Breast epithelium (tissue), 4 donors: ENCODE measurements around the gene MFSD11. TPM values are rescaled to one million over a fixed set of nuclear protein-coding genes. Genes with fewer than 3 reads are reported as not detected.
"Not testable (repeated sequence)": the region's sequence is repeated elsewhere in the genome, so short reads cannot be mapped to it uniquely, and the experiment has no call there.

Experiments
- DNase-seq, 2 donors: peaks; one replicate each; pipeline ENCODE4 v3.0.0-alpha.2; 2019; ENCODE audit warnings: low spot score in 2 of 2
- H3K27ac ChIP-seq, 2 donors: fragments of 200-600 bp; sonication (generic) in 1 of 2; one replicate each; pipeline ENCODE4 v1.5.1; 2016 to 2019; ENCODE audit warnings: mild to moderate bottlenecking in 1 of 2
- H3K27me3 ChIP-seq, 2 donors: fragments of 200-600 bp; sonication (generic) in 1 of 2; one replicate each; pipeline versions ENCODE4 v1.5.1 to v1.6.0; 2017 to 2019; ENCODE audit warnings: control low read depth in 1 of 2, mild to moderate bottlenecking in 1 of 2
- H3K36me3 ChIP-seq: fragments of 200-600 bp; one replicate; pipeline ENCODE4 v1.5.1; 2019
- H3K4me1 ChIP-seq, 2 donors: fragments of 200-600 bp; sonication (generic); one replicate each; pipeline ENCODE4 v1.5.1; 2016 to 2019; ENCODE audit warnings: control low read depth in 1 of 2
- H3K4me3 ChIP-seq, 3 donors: fragments of 200-600 bp; sonication (generic); 1 replicate in 2 of 3; 2 replicates in 1 of 3; pipeline ENCODE4 v1.5.1; 2016 to 2019; ENCODE audit warnings: mild to moderate bottlenecking in 3 of 3, moderate library complexity in 2 of 3
- H3K9me3 ChIP-seq, 2 donors: fragments of 200-600 bp; sonication (generic) in 1 of 2; one replicate each; pipeline ENCODE4 v1.5.1; 2016 to 2019; ENCODE audit warnings: control low read depth in 1 of 2
- POLR2A ChIP-seq: fragments of 450-650 bp; IDR thresholded peaks from one replicate; pipeline ENCODE4 v1.6.1; 2016; ENCODE audit warnings: antibody characterized with exemption, mild to moderate bottlenecking, moderate library complexity
- POLR2AphosphoS5 ChIP-seq, 3 donors: sonication (generic); formaldehyde crosslinking; IDR thresholded peaks; one replicate each; pipeline ENCODE4 v1.6.1; 2017; ENCODE audit warnings: antibody characterized with exemption in 3 of 3
- intact Hi-C: fragments of 100-400 bp; cut with DNase I; formaldehyde crosslinking; loops from one replicate; pipeline ENCODE4 v1.15.1; 2023; ENCODE audit warnings: low total_unique reads
- total RNA-seq, 3 donors: library from RNA; depleted of rRNA; stranded (reverse); fragments of >200 nt; gene quantifications; one replicate each; pipeline ENCODE4 v1.1.0, GENCODE V29; 2016
- TF ChIP-seq, protein P1 (sequence below), 3 donors: fragments of 450-650 bp; IDR thresholded peaks; one replicate each; pipeline ENCODE4 v1.5.1; 2016 to 2017; ENCODE audit warnings: antibody characterized with exemption in 3 of 3, mild to moderate bottlenecking in 3 of 3, moderate library complexity in 3 of 3

MFSD11 gene
- total RNA-seq, 3 donors from 2014 or later: 20.6 to 42.6 (median 23.6) TPM

DNA sequence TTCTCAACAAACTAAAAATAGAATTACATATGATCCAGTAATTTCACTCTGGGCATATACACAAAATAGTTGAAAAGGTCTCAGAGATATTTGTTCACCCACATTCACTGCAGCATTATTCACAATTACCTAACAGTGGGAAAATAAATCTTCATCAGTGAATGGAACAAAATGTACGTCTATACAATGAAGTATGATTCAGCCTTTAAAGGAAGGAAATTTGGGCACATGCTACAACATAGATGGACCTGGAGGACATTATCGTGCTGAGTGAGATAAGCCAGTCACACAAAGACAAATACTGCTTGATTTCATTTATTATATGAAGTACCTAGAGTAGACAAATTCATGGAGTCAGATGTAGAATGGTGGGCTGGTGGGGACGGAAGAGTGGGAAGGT lies 47.0 kb downstream of the MFSD11 start:
- Histone ChIP-seq H3K27ac (no peak overlapping the region), H3K9me3 (no peaks in the 10 kb centered on the region), H3K27me3 (no peaks in the 10 kb centered on the region), H3K4me1 (no peaks in the 10 kb centered on the region), H3K36me3 (no peaks in the 10 kb centered on the region), H3K4me3 (no peak overlapping the region)
- TF ChIP-seq, protein P1, sequence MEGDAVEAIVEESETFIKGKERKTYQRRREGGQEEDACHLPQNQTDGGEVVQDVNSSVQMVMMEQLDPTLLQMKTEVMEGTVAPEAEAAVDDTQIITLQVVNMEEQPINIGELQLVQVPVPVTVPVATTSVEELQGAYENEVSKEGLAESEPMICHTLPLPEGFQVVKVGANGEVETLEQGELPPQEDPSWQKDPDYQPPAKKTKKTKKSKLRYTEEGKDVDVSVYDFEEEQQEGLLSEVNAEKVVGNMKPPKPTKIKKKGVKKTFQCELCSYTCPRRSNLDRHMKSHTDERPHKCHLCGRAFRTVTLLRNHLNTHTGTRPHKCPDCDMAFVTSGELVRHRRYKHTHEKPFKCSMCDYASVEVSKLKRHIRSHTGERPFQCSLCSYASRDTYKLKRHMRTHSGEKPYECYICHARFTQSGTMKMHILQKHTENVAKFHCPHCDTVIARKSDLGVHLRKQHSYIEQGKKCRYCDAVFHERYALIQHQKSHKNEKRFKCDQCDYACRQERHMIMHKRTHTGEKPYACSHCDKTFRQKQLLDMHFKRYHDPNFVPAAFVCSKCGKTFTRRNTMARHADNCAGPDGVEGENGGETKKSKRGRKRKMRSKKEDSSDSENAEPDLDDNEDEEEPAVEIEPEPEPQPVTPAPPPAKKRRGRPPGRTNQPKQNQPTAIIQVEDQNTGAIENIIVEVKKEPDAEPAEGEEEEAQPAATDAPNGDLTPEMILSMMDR (IDR thresholded peaks at IDR 0.05): no peak
- no peak for DNase-seq
- intact Hi-C loops: no loop called here

- intact Hi-C loops, DNase-seq: not testable (repeated sequence)
Observed at GRCh38 chr17:76787866-76788265, 49.9 kb downstream of the MFSD11 start.

DNA sequence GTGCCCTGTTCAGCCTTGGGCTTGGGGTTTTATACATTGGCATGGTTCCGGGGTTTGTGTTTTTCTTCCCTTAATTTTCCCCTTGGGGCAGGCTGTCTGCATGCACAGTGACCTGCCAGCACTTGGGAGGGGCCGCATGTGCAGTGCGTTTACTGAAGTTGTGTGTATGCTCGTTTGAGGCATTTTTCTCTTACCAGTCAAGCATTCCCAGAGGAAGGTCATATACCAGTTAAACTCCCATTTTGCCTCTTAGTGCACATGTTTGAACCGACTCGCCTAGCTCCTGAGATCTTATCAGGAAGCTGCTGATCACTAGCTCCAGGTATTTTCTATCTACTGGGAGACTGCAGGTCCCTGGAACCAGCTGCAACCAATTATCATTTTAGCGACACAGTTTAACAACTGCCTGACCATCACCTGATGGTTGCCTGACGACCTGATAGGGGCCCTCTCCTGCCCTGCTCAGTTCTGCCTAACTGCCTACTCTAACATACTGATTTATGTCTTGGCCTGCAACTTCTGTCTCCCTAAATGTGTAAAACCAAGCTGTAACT lies 51.4 kb downstream of the MFSD11 start:
- Histone ChIP-seq H3K9me3 (no peaks in the 10 kb centered on the region), H3K36me3 (no peaks in the 10 kb centered on the region), H3K4me3 (no peak overlapping the region), H3K27ac (no peak overlapping the region), H3K4me1 (peaks cover 0 to 3% of the 10 kb centered on the region in 2 donors), H3K27me3 (no peaks in the 10 kb centered on the region)
- no peak for DNase-seq
- no peak for TF ChIP-seq POLR2A
- TF ChIP-seq, protein P1 (IDR thresholded peaks at IDR 0.05): no peak
- no peak for TF ChIP-seq POLR2AphosphoS5 (IDR thresholded peaks at IDR 0.05)
- intact Hi-C loops: no loop called here

More at GRCh38 chr17:76787866-76788265, 49.9 kb downstream of the MFSD11 start:
- not testable (repeated sequence) for H3K4me3 ChIP-seq, H3K4me1 ChIP-seq, H3K27me3 ChIP-seq, H3K36me3 ChIP-seq, H3K9me3 ChIP-seq, H3K27ac ChIP-seq

GRCh38 chr17:76791053-76791980 lies 53.4 kb downstream of the MFSD11 start:
- TF ChIP-seq POLR2AphosphoS5 (IDR thresholded peaks at IDR 0.05) (no peak), POLR2A (no peak)
- TF ChIP-seq, protein P1 (IDR thresholded peaks at IDR 0.05): no peak
- peaks cover 0 to 3% of the 10 kb centered on the region in 2 donors for H3K4me1 ChIP-seq
- no peaks in the 10 kb centered on the region for H3K36me3 ChIP-seq
- peak overlapping the region; percentile 41 to 45 for H3K27ac ChIP-seq
- intact Hi-C loops: no loop called here
- H3K4me3 ChIP-seq: peak overlapping the region in 2 of 3 donors; percentile 28 to 49
- no peaks in the 10 kb centered on the region for H3K9me3 ChIP-seq
- no peaks in the 10 kb centered on the region for H3K27me3 ChIP-seq
- DNase-seq: no peak

DNA sequence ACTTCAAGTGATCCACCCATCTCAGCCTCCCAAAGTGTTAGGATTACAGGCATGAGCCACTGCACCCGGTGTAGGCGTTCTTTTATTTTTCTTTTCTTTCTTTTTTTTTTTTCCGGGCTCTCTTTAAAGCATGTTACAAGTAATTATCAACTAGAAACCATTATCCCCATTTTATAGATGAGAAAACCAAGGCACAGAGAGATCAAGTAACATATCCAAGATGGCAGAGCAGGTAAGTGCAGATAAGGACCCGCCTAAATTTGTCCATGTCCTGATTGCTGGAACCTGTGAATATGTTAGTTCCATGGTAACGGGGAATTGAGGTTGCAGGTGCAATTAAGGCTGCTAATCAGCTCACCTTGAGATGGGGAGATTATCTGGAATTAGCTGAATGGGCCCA lies 54.4 kb downstream of the MFSD11 start:
- TF ChIP-seq POLR2A: no peak
- no peak for TF ChIP-seq POLR2AphosphoS5 (IDR thresholded peaks at IDR 0.05)
- TF ChIP-seq, protein P1 (IDR thresholded peaks at IDR 0.05): no peak
- Histone ChIP-seq H3K9me3 (no peaks in the 10 kb centered on the region), H3K27ac (no peak overlapping the region), H3K36me3 (no peaks in the 10 kb centered on the region), H3K4me1 (peaks cover 0 to 3% of the 10 kb centered on the region in 2 donors), H3K4me3 (no peak overlapping the region), H3K27me3 (no peaks in the 10 kb centered on the region)
- intact Hi-C loops: no loop called here
- no peak for DNase-seq
